Activated naive CD4-positive, alpha-beta T cell treated with anti-CD3 and anti-CD28 coated beads, Interleukin-2, amount 50 U/mL, for 24 hours (primary cell): ENCODE data around the gene ABL2.
A peak's percentile ranks its signal among the peaks of the same experiment; 100 is the strongest.

ENCODE experiments used
- H3K27ac Mint-ChIP-seq: one replicate; pipeline ENCODE4 v1.8.0; 2021; ENCODE audit warnings: mild to moderate bottlenecking, mixed read lengths
- H3K27me3 Mint-ChIP-seq: one replicate; pipeline ENCODE4 v1.8.0; 2021; ENCODE audit warnings: mixed read lengths
- H3K36me3 Mint-ChIP-seq: one replicate; pipeline ENCODE4 v1.8.0; 2021; ENCODE audit warnings: mixed read lengths
- H3K4me1 Mint-ChIP-seq: one replicate; pipeline ENCODE4 v1.8.0; 2021; ENCODE audit warnings: mixed read lengths
- H3K4me3 Mint-ChIP-seq: one replicate; pipeline ENCODE4 v1.8.0; 2021; ENCODE audit warnings: mild to moderate bottlenecking, mixed read lengths
- H3K9me3 Mint-ChIP-seq: one replicate; pipeline ENCODE4 v1.8.0; 2021; ENCODE audit warnings: mixed read lengths

Gene ABL2

DNA sequence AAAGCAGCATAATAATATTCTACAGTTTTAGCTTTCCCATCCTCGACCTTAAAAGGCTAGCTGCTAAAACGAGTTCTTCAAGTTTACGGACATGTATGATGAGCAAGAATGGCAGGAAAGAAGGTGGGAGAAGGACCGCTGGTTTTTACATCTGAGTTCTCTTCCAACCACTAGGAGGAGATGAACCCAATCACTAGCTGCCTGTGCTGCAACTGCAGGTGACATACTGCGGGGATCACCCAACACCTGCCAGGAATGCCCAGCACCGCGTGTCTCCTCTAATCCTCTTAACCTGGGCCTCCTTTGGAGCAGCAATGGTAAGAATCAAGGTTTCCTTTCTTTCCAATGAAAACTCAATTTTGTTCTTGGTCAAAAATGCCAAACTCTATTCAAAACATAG lies 124.1 kb downstream of the ABL2 start:
- no peaks in the 10 kb centered on the region for H3K27me3 Mint-ChIP-seq
- no peak overlapping the region for H3K4me3 Mint-ChIP-seq
- no peaks in the 10 kb centered on the region for H3K4me1 Mint-ChIP-seq
- H3K36me3 Mint-ChIP-seq = peaks cover 8% of the 10 kb centered on the region
- H3K27ac Mint-ChIP-seq = no peak overlapping the region
- H3K9me3 Mint-ChIP-seq = no peaks in the 10 kb centered on the region

DNA sequence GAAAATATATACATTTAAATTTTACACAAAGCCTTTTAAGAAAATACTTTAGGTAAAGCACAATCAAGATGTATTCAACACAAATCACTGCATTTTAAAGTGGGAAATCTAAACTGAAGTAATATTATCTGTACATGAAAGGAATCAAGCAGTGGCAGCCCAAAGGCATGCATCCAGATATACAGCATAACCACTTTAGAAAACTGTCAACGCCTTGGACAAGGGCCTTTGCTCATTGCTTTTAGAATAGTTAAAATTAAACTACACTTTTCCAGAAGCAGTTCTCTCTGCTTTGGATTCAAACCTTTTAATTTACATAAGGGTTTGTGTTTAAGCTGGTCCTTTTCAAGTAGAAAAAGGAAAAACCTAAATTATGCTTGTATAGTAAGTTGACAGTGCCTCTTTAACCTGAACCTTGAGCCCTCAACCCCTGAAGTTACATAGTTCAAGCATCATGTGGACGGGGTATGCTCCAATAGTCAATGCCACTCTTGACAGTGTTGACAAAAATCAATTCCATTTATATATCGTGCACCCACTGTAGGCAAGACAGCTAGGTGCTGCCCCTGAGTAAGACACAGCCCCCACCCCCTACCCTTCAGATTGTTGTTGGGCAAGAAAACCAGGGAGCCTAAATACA lies 124.7 kb downstream of the ABL2 start:
- H3K4me3 Mint-ChIP-seq = no peak overlapping the region
- H3K4me1 Mint-ChIP-seq = no peaks in the 10 kb centered on the region
- no peaks in the 10 kb centered on the region for H3K27me3 Mint-ChIP-seq
- H3K9me3 Mint-ChIP-seq = no peaks in the 10 kb centered on the region
- peaks cover 6% of the 10 kb centered on the region for H3K36me3 Mint-ChIP-seq
- H3K27ac Mint-ChIP-seq = no peak overlapping the region

- Mint-ChIP-seq H3K36me3 (peaks cover 2% of the 10 kb centered on the region), H3K9me3 (no peaks in the 10 kb centered on the region), H3K4me1 (no peaks in the 10 kb centered on the region), H3K27me3 (no peaks in the 10 kb centered on the region), H3K27ac (no peak overlapping the region), H3K4me3 (no peak overlapping the region)
These were observed 125.5 kb downstream of the ABL2 start for GRCh38 chr1:179103999-179104398.

DNA sequence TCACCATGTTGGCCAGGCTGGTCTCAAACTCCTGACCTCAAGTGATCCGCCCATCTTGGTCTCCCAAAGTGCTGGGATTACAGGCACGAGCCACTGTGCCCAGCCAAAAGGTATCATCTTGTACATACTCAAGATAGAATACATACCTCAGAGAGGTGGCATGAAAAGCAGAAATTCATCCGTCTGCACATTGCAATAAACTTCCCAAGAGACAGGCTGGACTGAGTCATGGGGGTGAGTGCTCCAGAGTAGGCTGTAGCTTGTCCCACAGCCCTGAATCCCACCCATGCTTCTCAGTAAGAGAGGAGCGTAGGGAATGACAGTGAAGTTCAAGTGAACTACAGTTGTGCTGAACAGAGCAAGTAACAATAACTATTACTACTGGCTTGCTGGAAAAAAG lies 127.9 kb downstream of the ABL2 start:
- Mint-ChIP-seq H3K27me3 (no peaks in the 10 kb centered on the region), H3K4me3 (no peak overlapping the region), H3K4me1 (no peaks in the 10 kb centered on the region), H3K27ac (no peak overlapping the region), H3K36me3 (peaks cover 2% of the 10 kb centered on the region), H3K9me3 (no peaks in the 10 kb centered on the region)

- no peaks in the 10 kb centered on the region for H3K4me1 Mint-ChIP-seq
- no peak overlapping the region for H3K4me3 Mint-ChIP-seq
- H3K36me3 Mint-ChIP-seq = peaks cover 2% of the 10 kb centered on the region
- no peak overlapping the region for H3K27ac Mint-ChIP-seq
- no peaks in the 10 kb centered on the region for H3K9me3 Mint-ChIP-seq
- H3K27me3 Mint-ChIP-seq = no peaks in the 10 kb centered on the region
These were observed 129.6 kb downstream of the ABL2 start for GRCh38 chr1:179099891-179100290.

DNA sequence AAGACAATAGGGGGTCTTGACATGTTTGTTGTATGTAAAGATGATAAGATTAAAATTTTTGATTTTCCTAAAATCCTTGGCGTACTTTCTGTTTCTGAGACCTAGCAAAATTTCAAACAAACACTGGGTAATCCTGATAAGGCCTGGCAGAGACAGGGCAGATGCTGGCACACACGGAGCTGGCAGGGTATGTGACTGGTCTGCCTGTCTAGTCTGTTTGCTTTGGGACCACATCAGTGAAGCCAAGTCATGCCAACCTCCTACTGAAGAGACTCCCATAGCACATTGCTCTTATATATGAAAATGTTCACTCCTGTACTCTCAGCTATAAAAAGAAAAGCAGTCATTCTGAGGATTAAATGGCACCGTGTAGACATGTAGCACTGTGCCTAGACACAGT lies 133.6 kb downstream of the ABL2 start:
- H3K9me3 Mint-ChIP-seq = no peaks in the 10 kb centered on the region
- no peak overlapping the region for H3K27ac Mint-ChIP-seq
- no peak overlapping the region for H3K4me3 Mint-ChIP-seq
- H3K27me3 Mint-ChIP-seq = no peaks in the 10 kb centered on the region
- H3K4me1 Mint-ChIP-seq = no peaks in the 10 kb centered on the region
- H3K36me3 Mint-ChIP-seq = peaks cover 5% of the 10 kb centered on the region

DNA sequence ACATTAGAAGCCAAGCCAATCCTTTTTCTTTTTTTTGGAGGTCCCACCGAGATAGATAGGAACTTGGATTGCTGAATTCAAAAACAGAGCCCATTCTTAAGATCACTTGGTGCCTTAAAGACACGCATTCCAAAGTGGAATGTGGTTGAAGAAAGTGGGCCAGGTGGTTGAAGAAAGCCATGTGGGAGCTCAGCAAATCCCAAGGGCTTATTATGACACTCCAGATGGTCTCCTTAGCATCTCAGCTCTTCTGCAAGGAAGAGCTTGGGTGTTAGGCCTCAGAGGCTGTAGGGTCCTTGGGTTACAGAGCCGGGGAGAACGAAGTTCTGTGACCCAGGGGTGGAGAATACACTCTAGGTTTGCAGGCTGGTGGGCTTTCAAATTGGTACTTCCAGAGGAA lies 134.1 kb downstream of the ABL2 start:
- Mint-ChIP-seq H3K27ac (no peak overlapping the region), H3K4me1 (no peaks in the 10 kb centered on the region), H3K4me3 (no peak overlapping the region), H3K36me3 (peaks cover 5% of the 10 kb centered on the region), H3K27me3 (no peaks in the 10 kb centered on the region), H3K9me3 (no peaks in the 10 kb centered on the region)

GRCh38 chr1:179094818-179095217 lies 134.7 kb downstream of the ABL2 start:
- Mint-ChIP-seq H3K27ac (no peak overlapping the region), H3K27me3 (no peaks in the 10 kb centered on the region), H3K4me1 (no peaks in the 10 kb centered on the region), H3K4me3 (no peak overlapping the region), H3K9me3 (no peaks in the 10 kb centered on the region), H3K36me3 (peaks cover 5% of the 10 kb centered on the region)

- H3K36me3 Mint-ChIP-seq = peaks cover 5% of the 10 kb centered on the region
- H3K27ac Mint-ChIP-seq = no peak overlapping the region
These were observed 136.5 kb downstream of the ABL2 start for GRCh38 chr1:179092896-179093461.

GRCh38 chr1:179091691-179092165 lies 137.7 kb downstream of the ABL2 start:
- peaks cover 4% of the 10 kb centered on the region for H3K36me3 Mint-ChIP-seq

More at GRCh38 chr1:179092896-179093461, 136.5 kb downstream of the ABL2 start:
- Mint-ChIP-seq H3K4me1 (no peaks in the 10 kb centered on the region), H3K27me3 (no peaks in the 10 kb centered on the region), H3K4me3 (no peak overlapping the region), H3K9me3 (no peaks in the 10 kb centered on the region)

GRCh38 chr1:179090923-179091322 lies 138.6 kb downstream of the ABL2 start:
- H3K9me3 Mint-ChIP-seq = no peaks in the 10 kb centered on the region

More at GRCh38 chr1:179091691-179092165, 137.7 kb downstream of the ABL2 start:
- H3K27ac Mint-ChIP-seq = no peak overlapping the region
- no peaks in the 10 kb centered on the region for H3K9me3 Mint-ChIP-seq
- H3K4me3 Mint-ChIP-seq = no peak overlapping the region
- no peaks in the 10 kb centered on the region for H3K4me1 Mint-ChIP-seq
- no peaks in the 10 kb centered on the region for H3K27me3 Mint-ChIP-seq

GRCh38 chr1:179090522-179090921 lies 139.0 kb downstream of the ABL2 start:
- Mint-ChIP-seq H3K27me3 (no peaks in the 10 kb centered on the region), H3K4me1 (no peaks in the 10 kb centered on the region), H3K36me3 (peaks cover 6% of the 10 kb centered on the region), H3K27ac (no peak overlapping the region), H3K4me3 (no peak overlapping the region), H3K9me3 (no peaks in the 10 kb centered on the region)

More at GRCh38 chr1:179090923-179091322, 138.6 kb downstream of the ABL2 start:
- Mint-ChIP-seq H3K4me3 (no peak overlapping the region), H3K36me3 (peaks cover 6% of the 10 kb centered on the region), H3K27ac (peak overlapping the region; percentile 14), H3K4me1 (no peaks in the 10 kb centered on the region), H3K27me3 (no peaks in the 10 kb centered on the region)

- no peak overlapping the region for H3K27ac Mint-ChIP-seq
These were observed 139.5 kb downstream of the ABL2 start for GRCh38 chr1:179089827-179090482.

GRCh38 chr1:179087665-179088064 lies 141.8 kb downstream of the ABL2 start:
- Mint-ChIP-seq H3K27ac (no peak overlapping the region), H3K27me3 (no peaks in the 10 kb centered on the region), H3K4me1 (peaks cover 11% of the 10 kb centered on the region), H3K36me3 (peaks cover 2% of the 10 kb centered on the region), H3K4me3 (no peak overlapping the region), H3K9me3 (no peaks in the 10 kb centered on the region)

More at GRCh38 chr1:179089827-179090482, 139.5 kb downstream of the ABL2 start:
- Mint-ChIP-seq H3K27me3 (no peaks in the 10 kb centered on the region), H3K4me1 (no peaks in the 10 kb centered on the region), H3K9me3 (no peaks in the 10 kb centered on the region), H3K36me3 (peaks cover 6% of the 10 kb centered on the region), H3K4me3 (no peak overlapping the region)

DNA sequence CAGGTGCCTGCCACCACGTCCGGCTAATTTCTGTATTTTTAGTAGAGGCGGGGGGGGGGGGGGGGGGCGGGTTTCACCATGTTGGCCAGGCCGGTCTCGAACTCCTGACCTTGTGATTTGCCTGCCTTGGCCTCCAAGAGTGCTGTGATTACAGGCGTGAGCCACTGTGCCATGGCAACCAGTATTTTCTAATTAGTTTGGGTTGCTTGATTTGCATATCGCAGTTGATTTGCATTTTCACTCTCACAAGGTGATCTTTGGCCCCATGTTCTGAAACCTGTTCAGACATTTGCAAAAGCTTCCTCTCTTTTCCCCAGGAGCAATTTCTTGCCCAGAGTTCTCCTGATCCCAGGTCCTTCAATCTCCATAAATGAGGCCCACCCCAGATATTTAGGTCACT lies 145.9 kb downstream of the ABL2 start:
- Mint-ChIP-seq H3K4me3 (peak overlapping the region; percentile 71), H3K36me3 (peaks cover 2% of the 10 kb centered on the region), H3K27me3 (no peaks in the 10 kb centered on the region), H3K27ac (peak overlapping the region; percentile 68), H3K9me3 (no peaks in the 10 kb centered on the region), H3K4me1 (peaks cover 28% of the 10 kb centered on the region)

- Mint-ChIP-seq H3K27me3 (no peaks in the 10 kb centered on the region), H3K27ac (peak overlapping the region; percentile 97), H3K4me3 (peak overlapping the region; percentile 97), H3K4me1 (peaks cover 28% of the 10 kb centered on the region), H3K9me3 (no peaks in the 10 kb centered on the region), H3K36me3 (peaks cover 2% of the 10 kb centered on the region)
These were observed 146.5 kb downstream of the ABL2 start for GRCh38 chr1:179082999-179083335.
